NCI-H128 (cell line): ENCODE measurements around the gene CTDP1.
"Not testable (repeated sequence)": the region's sequence is repeated elsewhere in the genome, so short reads cannot be mapped to it uniquely, and the experiment has no call there.

Experiments
- DNase-seq: peaks from one replicate; lab custom pipeline; 2025; ENCODE audit not compliant: unreplicated experiment; lab: John Stamatoyannopoulos, UW

CTDP1 gene

GRCh38 chr18:79697976-79698375, 18.4 kb downstream of the CTDP1 start:
- no peak for DNase-seq

- DNase-seq: no peak
Measured at GRCh38 chr18:79698668-79699335, 19.2 kb downstream of the CTDP1 start.

DNA sequence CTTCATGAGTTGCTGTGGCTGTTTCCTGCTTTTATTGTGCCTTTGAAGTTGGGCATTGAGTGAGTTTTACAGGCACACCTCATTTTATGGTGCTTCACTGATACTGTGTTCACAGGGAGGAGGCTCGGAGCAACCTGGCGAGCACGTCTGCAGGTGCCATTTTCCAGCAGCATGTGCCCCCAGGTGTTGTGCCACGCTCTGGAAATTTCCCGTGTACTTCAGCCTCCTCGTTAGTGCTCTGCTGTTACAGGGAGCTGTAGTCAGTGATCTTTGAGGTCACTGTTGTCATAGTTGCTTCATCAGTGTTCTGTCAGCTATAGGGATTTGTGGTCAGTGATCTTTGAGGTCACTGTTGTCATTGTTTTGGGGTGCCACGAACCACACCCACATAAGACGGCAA, 20.1 kb downstream of the CTDP1 start:
- DNase-seq: no peak

- DNase-seq: no peak
Measured at GRCh38 chr18:79702906-79703305, 23.3 kb downstream of the CTDP1 start.

DNA sequence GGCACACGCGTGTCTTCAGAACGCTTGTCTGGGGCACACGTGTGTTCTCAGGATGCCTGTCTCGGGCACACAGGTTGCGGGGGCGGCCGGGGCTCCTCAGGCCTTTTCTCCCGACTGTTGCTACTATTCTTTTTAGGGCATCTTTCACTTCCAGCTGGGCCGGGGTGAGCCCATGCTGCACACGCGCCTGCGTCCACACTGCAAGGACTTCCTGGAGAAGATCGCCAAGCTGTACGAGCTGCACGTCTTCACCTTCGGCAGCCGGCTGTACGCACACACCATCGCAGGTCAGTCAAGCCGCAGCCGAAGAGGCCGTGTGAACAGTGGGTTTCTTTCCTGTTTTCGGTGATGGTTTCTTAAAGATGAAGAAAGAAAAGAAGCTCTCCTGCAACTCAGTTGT, 25.0 kb downstream of the CTDP1 start:
- DNase-seq: no peak

GRCh38 chr18:79705272-79705671, 25.7 kb downstream of the CTDP1 start:
- no peak for DNase-seq

GRCh38 chr18:79706006-79706405, 26.4 kb downstream of the CTDP1 start:
- DNase-seq: no peak

- DNase-seq: no peak
Measured at GRCh38 chr18:79706658-79707057, 27.1 kb downstream of the CTDP1 start.

DNA sequence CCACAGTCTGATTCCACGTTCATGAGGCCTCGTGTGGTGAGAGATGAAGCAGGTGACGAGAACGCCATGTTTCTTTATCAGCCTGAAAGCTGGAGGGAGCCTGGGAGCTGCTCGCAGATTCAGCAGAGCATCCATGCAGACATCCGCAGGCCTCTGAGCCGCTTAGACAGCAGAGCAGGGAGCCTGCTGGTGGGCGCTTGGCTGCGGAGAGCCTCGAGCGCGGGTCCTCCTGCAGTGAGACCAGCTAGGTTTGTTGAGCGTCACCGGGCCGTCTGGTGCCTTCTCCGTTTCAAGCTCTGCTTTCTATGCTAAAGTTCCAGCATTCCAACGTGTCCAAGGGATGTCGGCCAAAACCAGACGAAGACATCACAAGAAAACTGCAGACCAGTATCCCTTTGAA, 27.6 kb downstream of the CTDP1 start:
- DNase-seq: no peak

GRCh38 chr18:79707671-79708070, 28.1 kb downstream of the CTDP1 start:
- DNase-seq: no peak

DNA sequence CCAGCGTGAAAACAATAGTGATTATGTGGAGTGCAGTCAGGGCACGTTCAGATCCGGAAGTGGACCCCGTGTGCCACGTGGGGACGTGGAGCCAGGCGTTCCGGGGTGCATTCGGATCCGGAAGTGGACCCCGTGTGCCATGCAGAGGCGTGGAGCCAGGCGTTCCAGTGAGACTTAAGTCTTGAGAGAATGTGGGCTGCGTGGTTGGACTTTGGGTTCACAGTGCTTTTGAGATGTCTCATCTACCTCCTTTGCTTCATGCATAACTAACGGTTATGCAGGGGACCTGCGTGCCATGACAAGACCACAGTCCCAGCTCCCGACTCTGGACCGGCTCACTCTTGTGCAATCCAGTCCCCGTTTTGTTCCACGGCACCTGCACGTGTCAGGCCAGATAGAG, 28.8 kb downstream of the CTDP1 start:
- DNase-seq: no peak

DNA sequence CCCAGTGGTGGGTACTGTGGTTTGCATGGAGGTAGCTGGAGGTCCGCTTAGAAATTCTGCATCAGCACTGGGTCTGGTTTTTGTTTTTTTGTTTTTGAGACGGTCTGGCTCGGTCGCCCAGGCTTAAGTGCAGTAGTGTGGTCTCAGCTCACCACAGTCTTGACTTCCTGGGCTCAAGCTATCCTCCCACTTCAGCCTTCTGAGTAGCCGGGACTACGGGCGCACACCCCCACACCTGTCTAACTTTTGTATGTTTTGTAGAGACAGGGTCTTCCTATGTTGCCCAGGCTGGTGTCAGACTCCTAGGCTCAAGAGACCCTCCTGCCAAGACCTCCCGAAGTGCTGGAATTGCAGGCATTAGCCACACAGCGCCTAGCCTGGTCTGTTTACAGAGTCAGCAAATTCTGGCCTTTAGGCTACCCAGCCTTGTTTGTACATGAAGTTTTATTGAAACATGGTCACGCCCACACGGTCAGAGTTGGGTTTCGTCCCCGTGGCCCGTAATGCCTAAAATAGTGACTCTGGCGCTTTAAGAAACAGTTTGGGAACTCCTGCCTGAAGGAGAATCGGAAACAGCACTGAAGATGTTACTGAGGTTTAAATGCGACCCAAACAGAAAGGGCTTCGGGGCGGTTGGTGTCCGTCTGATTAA, 32.7 kb downstream of the CTDP1 start:
- no peak for DNase-seq

- DNase-seq: no peak
Measured at GRCh38 chr18:79713341-79713740, 33.7 kb downstream of the CTDP1 start.

DNA sequence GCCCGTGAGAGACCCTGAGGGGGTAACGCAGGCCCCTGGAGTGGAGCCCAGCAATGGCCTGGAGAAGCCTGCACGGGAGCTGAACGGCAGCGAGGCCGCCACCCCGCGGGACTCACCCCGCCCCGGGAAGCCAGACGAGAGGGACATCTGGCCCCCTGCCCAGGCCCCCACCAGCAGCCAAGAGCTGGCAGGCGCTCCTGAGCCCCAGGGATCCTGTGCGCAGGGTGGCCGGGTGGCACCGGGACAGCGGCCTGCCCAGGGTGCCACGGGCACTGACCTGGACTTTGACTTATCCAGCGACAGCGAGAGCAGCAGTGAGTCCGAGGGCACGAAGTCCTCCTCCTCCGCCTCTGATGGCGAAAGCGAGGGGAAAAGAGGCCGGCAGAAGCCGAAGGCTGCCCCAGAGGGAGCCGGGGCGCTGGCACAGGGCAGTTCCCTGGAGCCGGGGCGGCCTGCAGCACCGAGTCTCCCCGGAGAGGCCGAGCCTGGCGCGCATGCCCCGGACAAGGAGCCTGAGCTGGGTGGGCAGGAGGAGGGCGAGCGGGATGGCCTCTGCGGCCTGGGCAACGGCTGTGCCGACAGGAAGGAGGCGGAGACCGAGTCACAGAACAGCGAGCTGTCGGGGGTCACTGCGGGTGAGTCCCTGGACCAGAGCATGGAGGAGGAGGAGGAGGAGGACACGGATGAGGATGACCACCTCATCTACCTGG, 35.1 kb downstream of the CTDP1 start:
- DNase-seq: no peak

- DNase-seq: no peak
Measured at GRCh38 chr18:79715280-79715679, 35.7 kb downstream of the CTDP1 start.

DNA sequence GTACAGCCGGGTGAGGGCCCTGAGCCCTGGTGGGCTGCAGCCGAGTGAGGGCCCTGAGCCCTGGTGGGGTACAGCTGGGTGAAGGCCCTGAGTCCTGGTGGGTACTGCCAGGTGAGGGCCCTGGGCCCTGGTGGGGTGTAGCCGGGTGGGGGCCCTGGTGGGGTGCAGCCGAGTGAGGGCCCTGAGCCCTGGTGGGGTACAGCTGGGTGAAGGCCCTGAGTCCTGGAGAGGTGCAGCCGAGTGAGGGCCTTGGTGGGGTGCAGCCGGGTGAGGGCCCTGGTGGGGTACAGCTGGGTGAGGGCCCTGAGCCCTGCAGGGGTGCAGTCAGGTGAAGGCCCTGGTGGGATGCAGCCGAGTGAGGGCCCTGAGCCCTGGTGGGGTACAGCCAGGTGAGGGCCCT, 37.5 kb downstream of the CTDP1 start:
- DNase-seq: no peak

GRCh38 chr18:79717555-79718074, 38.0 kb downstream of the CTDP1 start:
- DNase-seq: no peak

DNA sequence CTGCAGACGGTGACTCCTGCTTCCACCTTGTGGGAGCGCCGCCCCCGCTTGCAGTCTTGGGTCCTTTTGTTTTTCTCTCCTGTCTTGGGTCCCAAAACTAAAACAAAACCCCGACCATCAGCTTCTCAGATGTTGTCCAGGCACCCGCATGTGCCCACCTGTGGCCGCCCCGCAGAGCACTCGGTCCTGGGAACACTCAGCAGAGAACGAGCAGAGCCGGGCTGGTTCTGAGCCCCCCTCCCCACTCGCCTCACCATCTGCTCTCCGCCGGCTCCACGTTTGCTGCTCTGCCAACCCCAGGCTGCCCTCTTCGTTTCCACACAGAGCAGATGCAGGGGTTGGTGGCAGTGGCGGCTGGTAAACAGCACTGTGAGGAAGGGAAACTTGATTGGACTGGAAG, 38.5 kb downstream of the CTDP1 start:
- DNase-seq: no peak

DNA sequence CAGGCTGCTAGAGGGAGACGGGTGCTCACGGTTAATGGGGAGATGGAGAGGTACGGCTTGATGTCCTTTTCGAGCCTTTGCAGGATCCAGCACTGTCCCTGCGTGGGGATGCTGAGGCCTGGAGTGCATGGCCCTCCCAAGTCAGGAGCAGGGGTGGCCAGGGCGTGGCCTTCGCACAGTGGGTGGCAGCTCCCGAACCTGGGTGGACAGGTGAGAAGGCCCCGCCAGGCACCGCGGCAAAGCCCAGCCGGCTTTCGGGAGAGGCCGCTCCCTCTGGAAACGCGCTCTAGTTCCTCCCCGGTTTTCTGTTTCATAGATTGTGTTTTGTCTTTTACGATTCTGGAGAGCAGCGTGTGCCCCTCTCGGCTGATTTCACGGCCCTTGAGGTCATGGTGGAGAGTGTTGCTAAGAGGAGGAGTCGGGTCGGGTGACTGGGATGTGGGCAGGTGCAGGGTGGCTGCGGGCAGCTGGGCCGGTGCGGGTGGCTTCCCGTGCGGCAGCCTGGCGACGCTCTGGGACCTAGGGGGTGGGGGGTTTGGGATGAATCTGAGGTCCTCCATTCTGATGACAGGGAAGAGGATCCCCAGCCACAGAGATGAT, 39.4 kb downstream of the CTDP1 start:
- no peak for DNase-seq

DNA sequence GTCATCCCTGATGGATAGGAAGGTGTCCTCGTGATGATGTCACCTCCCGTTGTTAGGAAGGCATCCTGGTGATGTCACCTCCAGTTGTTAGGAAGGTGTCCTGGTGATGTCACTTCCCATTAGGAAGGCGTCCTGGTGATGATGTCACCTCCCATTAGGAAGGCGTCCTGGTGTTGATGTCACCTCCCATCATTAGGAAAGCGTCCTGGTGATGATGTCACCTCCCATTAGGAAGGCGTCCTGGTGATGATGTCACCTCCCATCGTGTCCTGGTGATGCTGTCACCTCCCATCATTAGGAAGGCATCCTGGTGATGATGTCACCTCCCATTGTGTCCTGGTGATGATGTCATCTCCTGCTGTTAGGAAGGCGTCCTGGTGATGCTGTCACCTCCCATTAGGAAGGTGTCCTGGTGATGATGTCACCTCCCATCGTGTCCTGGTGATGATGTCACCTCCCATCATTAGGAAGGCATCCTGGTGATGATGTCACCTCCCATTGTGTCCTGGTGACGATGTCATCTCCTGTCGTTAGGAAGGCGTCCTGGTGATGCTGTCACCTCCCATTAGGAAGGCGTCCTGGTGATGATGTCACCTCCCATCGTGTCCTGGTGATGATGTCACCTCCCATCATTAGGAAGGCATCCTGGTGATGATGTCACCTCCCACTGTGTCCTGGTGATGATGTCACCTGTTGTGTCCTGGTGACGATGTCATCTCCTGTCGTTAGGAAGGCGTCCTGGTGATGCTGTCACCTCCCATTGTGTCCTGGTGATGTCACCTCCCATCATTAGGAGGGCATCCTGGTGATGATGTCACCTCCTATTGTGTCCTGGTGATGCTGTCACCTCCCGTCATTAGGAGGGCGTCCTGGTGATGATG, 40.1 kb downstream of the CTDP1 start:
- DNase-seq: not testable (repeated sequence)

DNA sequence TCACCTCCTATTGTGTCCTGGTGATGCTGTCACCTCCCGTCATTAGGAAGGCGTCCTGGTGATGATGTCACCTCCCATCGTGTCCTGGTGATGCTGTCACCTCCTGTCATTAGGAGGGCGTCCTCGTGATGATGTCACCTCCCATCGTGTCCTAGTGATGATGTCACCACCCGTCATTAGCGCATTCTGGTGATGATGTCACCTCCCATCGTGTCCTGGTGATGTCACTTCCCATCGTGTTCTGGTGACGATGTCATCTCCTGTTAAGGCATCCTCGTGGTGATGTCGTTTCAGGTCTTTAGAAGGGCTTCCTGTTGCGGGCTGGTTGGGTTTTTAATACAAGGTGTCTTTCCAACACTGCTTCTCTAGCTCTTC, 40.7 kb downstream of the CTDP1 start:
- DNase-seq: no peak
